Keratinocyte (primary cell): Measurements from ENCODE around the gene ADAMTS7. TPM values are rescaled to one million over a fixed set of nuclear protein-coding genes. Genes with fewer than 3 reads are reported as not detected.
A peak's percentile ranks its signal among the peaks of the same experiment; 100 is the strongest.

Experiments used
- DNase-seq: peaks from one replicate; pipeline ENCODE4 v3.0.0-alpha.2; 2011; ENCODE audit warnings: low read depth, missing footprints, low spot score
- FAIRE-seq: peaks from 2 replicates; lab custom pipeline; 2011; peaks lifted over from hg19 to GRCh38; lab: Jason Lieb, UNC
- H2AFZ ChIP-seq: 2 replicates; pipeline ENCODE4 v1.6.0; 2012; ENCODE audit warnings: low read length, control low read depth, inconsistent platforms; ENCODE audit not compliant: control insufficient read depth
- H3K27ac ChIP-seq: 2 replicates; pipeline ENCODE4 v1.5.1; 2011; ENCODE audit warnings: low read length; ENCODE audit not compliant: control insufficient read depth, insufficient read depth
- H3K27me3 ChIP-seq: 3 replicates; pipeline ENCODE4 v1.6.0; 2011; ENCODE audit warnings: low read length; ENCODE audit not compliant: control insufficient read depth, insufficient read depth; ENCODE audit errors: extremely low read depth
- H3K36me3 ChIP-seq, 2 experiments: 2 replicates in 1 of 2; 3 replicates in 1 of 2; pipeline ENCODE4 v1.5.1; 2011; ENCODE audit warnings: low read length in 2 of 2, mild to moderate bottlenecking in 1 of 2; ENCODE audit not compliant: control insufficient read depth in 2 of 2, insufficient read depth in 2 of 2; ENCODE audit errors: extremely low read depth in 1 of 2
- H3K4me1 ChIP-seq: 3 replicates; pipeline ENCODE4 v1.5.1; 2011; ENCODE audit warnings: low read length; ENCODE audit not compliant: control insufficient read depth, insufficient read depth; ENCODE audit errors: extremely low read depth
- H3K4me2 ChIP-seq: 3 replicates; pipeline ENCODE4 v1.6.0; 2011; ENCODE audit warnings: low read depth, low read length; ENCODE audit not compliant: control insufficient read depth, insufficient read depth; ENCODE audit errors: extremely low read depth
- H3K4me3 ChIP-seq, 3 experiments: fragments of 200-600 bp in 1 of 3; sonication (generic) in 1 of 3; 2 replicates in 2 of 3; 3 replicates in 1 of 3; pipeline ENCODE4 v1.5.1; 2011 to 2016; ENCODE audit warnings: low read length in 3 of 3, mild to moderate bottlenecking in 3 of 3, control low read depth in 2 of 3, inconsistent platforms in 1 of 3, low read depth in 1 of 3, mixed read lengths in 1 of 3, mixed run types in 1 of 3, moderate library complexity in 1 of 3; ENCODE audit not compliant: control insufficient read depth in 2 of 3, insufficient read depth in 2 of 3; ENCODE audit errors: extremely low read depth in 1 of 3
- H3K79me2 ChIP-seq: 2 replicates; pipeline ENCODE4 v1.6.0; 2012; ENCODE audit warnings: low read length; ENCODE audit not compliant: control insufficient read depth, insufficient read depth
- H3K9ac ChIP-seq: 3 replicates; pipeline ENCODE4 v1.6.0; 2011; ENCODE audit warnings: low read length; ENCODE audit not compliant: control insufficient read depth, insufficient read depth; ENCODE audit errors: extremely low read depth
- H3K9me1 ChIP-seq: 3 replicates; pipeline ENCODE4 v1.6.0; 2011; ENCODE audit warnings: low read length; ENCODE audit not compliant: control insufficient read depth, insufficient read depth; ENCODE audit errors: extremely low read depth
- H3K9me3 ChIP-seq: 2 replicates; pipeline ENCODE4 v1.5.1; 2012; ENCODE audit warnings: low read depth, low read length; ENCODE audit not compliant: control insufficient read depth
- H4K20me1 ChIP-seq: 3 replicates; pipeline ENCODE4 v1.6.0; 2011; ENCODE audit warnings: low read length; ENCODE audit not compliant: control insufficient read depth, insufficient read depth; ENCODE audit errors: extremely low read depth
- EZH2 ChIP-seq: IDR thresholded peaks from one replicate; pipeline ENCODE4 v1.6.1; 2012; ENCODE audit warnings: inconsistent platforms, mild to moderate bottlenecking, low read length, moderate library complexity
- dilution Hi-C: fragments of 300-500 bp; cut with MboI; formaldehyde crosslinking; loops from one replicate; pipeline ENCODE4 v1.7.0; 2020; ENCODE audit warnings: low sequenced_read_pairs; ENCODE audit not compliant: extremely low pct_ligation_motif_present
- polyA plus RNA-seq, 5 experiments: library from polyadenylated mRNA; depleted of rRNA in 3 of 5; stranded (reverse) in 3 of 5; stranded (forward) in 1 of 5; unstranded in 1 of 5; fragments of >200 nt; gene quantifications; 1 replicate in 1 of 5; 2 replicates in 3 of 5; 3 replicates in 1 of 5; pipeline versions ENCODE4 v1.2.1 to v1.2.3, GENCODE V29; 2011 to 2012; ENCODE audit warnings: missing spikeins in 2 of 5, low read depth in 1 of 5, low replicate concordance in 1 of 5
- TF ChIP-seq, protein P1 (sequence below), 3 experiments: IDR thresholded peaks in 1 of 3; conservative IDR thresholded peaks in 1 of 3; optimal IDR thresholded peaks in 1 of 3; 2 replicates in 2 of 3; 3 replicates in 1 of 3; pipeline versions ENCODE3 to v1.5.1; 2011; ENCODE audit warnings: low read length in 3 of 3, mild to moderate bottlenecking in 3 of 3, moderate library complexity in 2 of 3, control low read depth in 1 of 3, inconsistent platforms in 1 of 3; ENCODE audit not compliant: insufficient read depth in 2 of 3; ENCODE audit errors: extremely low read depth in 1 of 3

ADAMTS7 gene
- polyA plus RNA-seq, 1 donor (not counting 4 experiments of a cell fraction or from before 2014, with no cell fraction given), result 0.13 TPM

DNA sequence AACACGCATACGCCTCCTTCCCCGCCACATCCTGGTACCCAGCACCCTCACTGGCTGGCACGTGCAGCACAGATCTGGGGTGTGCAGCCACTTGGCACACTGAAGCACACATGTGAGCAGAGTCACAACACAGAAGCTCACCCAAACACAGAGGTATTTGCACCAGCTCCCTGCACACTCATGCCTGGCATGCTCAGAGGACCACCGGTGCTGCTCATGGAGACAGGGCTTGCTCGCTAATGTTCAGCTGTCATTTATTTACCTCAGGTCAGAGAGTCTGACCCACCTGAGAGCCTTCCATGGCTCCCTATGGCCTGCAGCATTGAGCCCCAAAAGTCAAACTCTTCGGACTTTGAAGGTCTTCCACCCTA lies 70.4 kb downstream of the ADAMTS7 start:
- DNase-seq (no peak), FAIRE-seq (no peak)
- no peaks in the 10 kb centered on the region for H3K9me1 ChIP-seq
- no peak overlapping the region for H2AFZ ChIP-seq
- no peak overlapping the region for H3K4me2 ChIP-seq
- no peaks in the 10 kb centered on the region for H3K27me3 ChIP-seq
- H3K9ac ChIP-seq, result no peak overlapping the region
- TF ChIP-seq EZH2, result no peak
- TF ChIP-seq, protein P1, sequence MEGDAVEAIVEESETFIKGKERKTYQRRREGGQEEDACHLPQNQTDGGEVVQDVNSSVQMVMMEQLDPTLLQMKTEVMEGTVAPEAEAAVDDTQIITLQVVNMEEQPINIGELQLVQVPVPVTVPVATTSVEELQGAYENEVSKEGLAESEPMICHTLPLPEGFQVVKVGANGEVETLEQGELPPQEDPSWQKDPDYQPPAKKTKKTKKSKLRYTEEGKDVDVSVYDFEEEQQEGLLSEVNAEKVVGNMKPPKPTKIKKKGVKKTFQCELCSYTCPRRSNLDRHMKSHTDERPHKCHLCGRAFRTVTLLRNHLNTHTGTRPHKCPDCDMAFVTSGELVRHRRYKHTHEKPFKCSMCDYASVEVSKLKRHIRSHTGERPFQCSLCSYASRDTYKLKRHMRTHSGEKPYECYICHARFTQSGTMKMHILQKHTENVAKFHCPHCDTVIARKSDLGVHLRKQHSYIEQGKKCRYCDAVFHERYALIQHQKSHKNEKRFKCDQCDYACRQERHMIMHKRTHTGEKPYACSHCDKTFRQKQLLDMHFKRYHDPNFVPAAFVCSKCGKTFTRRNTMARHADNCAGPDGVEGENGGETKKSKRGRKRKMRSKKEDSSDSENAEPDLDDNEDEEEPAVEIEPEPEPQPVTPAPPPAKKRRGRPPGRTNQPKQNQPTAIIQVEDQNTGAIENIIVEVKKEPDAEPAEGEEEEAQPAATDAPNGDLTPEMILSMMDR (optimal IDR thresholded peaks at IDR 0.05 in 1 of 3, IDR thresholded peaks at IDR 0.05 in 1 of 3, conservative IDR thresholded peaks at IDR 0.05 in 1 of 3; ENCODE audit: extremely low read depth in 1 of 3, insufficient read depth in 2 of 3, low read length in 3 of 3), result peak in 1 of 3 experiments; percentile 10
- no peaks in the 10 kb centered on the region for H3K36me3 ChIP-seq
- no peak overlapping the region for H3K27ac ChIP-seq
- H4K20me1 ChIP-seq, result no peaks in the 10 kb centered on the region
- H3K4me1 ChIP-seq, result peaks cover 2% of the 10 kb centered on the region
- dilution Hi-C loops, result no loop called here
- H3K9me3 ChIP-seq, result no peaks in the 10 kb centered on the region
- no peak overlapping the region for H3K4me3 ChIP-seq
- H3K79me2 ChIP-seq, result no peaks in the 10 kb centered on the region

DNA sequence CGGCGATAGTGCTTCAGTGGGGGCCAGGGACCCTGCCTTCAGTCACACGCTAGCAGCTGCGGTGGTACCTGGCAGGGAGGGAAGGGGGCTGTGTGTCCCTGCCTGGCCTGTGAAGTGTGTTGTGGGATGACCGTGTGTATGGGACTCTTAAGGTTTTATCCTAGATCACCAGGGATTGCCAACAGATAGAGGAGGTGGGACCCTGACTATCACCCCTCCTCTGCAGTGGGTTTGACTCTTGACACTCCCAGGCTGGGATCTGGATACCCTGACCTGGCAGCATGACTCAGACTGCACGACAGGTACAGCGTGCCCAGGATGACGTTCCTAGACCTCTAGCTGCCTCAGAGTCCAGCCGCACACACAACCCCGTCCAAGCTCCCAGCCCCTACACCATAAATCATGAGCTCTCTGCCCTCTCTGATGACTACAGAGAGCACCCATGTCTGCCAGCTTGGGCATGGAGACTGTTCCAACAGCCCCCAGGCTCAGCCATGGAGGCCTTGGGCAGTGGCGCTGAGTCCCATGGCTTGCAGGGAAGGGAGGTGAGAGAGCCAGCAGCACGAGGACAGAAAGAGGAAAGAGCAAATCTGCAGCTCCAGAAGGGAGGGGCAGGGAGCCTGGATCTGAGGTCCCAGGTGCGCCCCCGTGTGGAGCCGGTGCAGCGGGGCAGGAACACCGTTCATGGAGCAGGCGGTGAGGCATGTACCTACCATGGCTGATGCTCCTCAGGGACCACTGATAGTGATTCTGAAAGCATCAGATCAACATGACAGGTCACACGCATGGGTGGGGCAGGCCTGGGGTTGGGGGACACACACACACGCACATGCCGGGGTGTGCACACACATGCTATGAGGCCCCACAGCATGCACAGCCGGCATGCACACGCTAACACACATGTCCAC lies 71.0 kb downstream of the ADAMTS7 start:
- TF ChIP-seq EZH2, result no peak
- TF ChIP-seq, protein P1 (optimal IDR thresholded peaks at IDR 0.05 in 1 of 3, IDR thresholded peaks at IDR 0.05 in 1 of 3, conservative IDR thresholded peaks at IDR 0.05 in 1 of 3; ENCODE audit: extremely low read depth in 1 of 3, insufficient read depth in 2 of 3, low read length in 3 of 3), result peak; percentile 51 to 88 (median 59)
- Histone ChIP-seq H3K4me1 (peaks cover 2% of the 10 kb centered on the region), H3K27me3 (no peaks in the 10 kb centered on the region), H3K9me3 (no peaks in the 10 kb centered on the region), H4K20me1 (no peaks in the 10 kb centered on the region), H3K36me3 (no peaks in the 10 kb centered on the region), H3K4me3 (no peak overlapping the region), H2AFZ (peak overlapping the region; percentile 82), H3K9ac (no peak overlapping the region), H3K9me1 (no peaks in the 10 kb centered on the region), H3K27ac (no peak overlapping the region), H3K79me2 (no peaks in the 10 kb centered on the region), H3K4me2 (no peak overlapping the region)
- DNase-seq (no peak), FAIRE-seq (peak; percentile 69)
- dilution Hi-C loops, result no loop called here
